T-helper 1 cell (primary cell): ENCODE measurements around the gene EIF4B.
A peak's percentile ranks its signal among the peaks of the same experiment; 100 is the strongest.

Experiments
- DNase-seq, 5 donors: peaks; one replicate each; pipeline ENCODE4 v3.0.0-alpha.2; 2012 to 2020

Gene EIF4B

GRCh38 chr12:53047221-53048032 is 41.2 kb downstream of the EIF4B start:
- DNase-seq, result peak; percentile 51 to 78 (median 65)

- DNase-seq, result no peak
These were observed 42.0 kb downstream of the EIF4B start for GRCh38 chr12:53048033-53048779.

- DNase-seq, result no peak
These were observed 42.6 kb downstream of the EIF4B start for GRCh38 chr12:53048780-53049401.

GRCh38 chr12:53049571-53050318 is 43.5 kb downstream of the EIF4B start, which contains the start of gene TNS2:
Gene TNS2, plus strand, starts transcription at chr12:53050065. Its CDS starts 121 bp downstream, at chr12:53050186.
- DNase-seq, result no peak

- DNase-seq, result no peak
These were observed 44.3 kb downstream of the EIF4B start for GRCh38 chr12:53050426-53051057.

- no peak for DNase-seq
These were observed 45.0 kb downstream of the EIF4B start for GRCh38 chr12:53051058-53051880.

- no peak for DNase-seq
These were observed 45.7 kb downstream of the EIF4B start for GRCh38 chr12:53051881-53052412.

GRCh38 chr12:53052419-53053217 is 46.4 kb downstream of the EIF4B start:
- no peak for DNase-seq

GRCh38 chr12:53053218-53054111 is 47.2 kb downstream of the EIF4B start:
- DNase-seq, result peak in 4 of 5 donors; percentile 33 to 60 (median 51)

- peak; percentile 90 to 94 (median 91) for DNase-seq
These were observed 48.0 kb downstream of the EIF4B start for GRCh38 chr12:53054112-53054878.

- no peak for DNase-seq
These were observed 49.4 kb downstream of the EIF4B start for GRCh38 chr12:53055471-53056266.

GRCh38 chr12:53056296-53056695 is 50.0 kb downstream of the EIF4B start:
- no peak for DNase-seq

- no peak for DNase-seq
These were observed 50.6 kb downstream of the EIF4B start for GRCh38 chr12:53056901-53057300.

GRCh38 chr12:53057816-53058500 is 51.7 kb downstream of the EIF4B start:
- DNase-seq, result no peak

- no peak for DNase-seq
These were observed 52.6 kb downstream of the EIF4B start for GRCh38 chr12:53058674-53059433.
